NCI-H345 treated with DMSO at 0.1 percent for 48 hours (cell line): ENCODE results near the gene TFDP1.

Experiments used
- DNase-seq: peaks from one replicate; lab custom pipeline; 2025; ENCODE audit not compliant: unreplicated experiment; lab: John Stamatoyannopoulos, UW

Gene TFDP1

DNA sequence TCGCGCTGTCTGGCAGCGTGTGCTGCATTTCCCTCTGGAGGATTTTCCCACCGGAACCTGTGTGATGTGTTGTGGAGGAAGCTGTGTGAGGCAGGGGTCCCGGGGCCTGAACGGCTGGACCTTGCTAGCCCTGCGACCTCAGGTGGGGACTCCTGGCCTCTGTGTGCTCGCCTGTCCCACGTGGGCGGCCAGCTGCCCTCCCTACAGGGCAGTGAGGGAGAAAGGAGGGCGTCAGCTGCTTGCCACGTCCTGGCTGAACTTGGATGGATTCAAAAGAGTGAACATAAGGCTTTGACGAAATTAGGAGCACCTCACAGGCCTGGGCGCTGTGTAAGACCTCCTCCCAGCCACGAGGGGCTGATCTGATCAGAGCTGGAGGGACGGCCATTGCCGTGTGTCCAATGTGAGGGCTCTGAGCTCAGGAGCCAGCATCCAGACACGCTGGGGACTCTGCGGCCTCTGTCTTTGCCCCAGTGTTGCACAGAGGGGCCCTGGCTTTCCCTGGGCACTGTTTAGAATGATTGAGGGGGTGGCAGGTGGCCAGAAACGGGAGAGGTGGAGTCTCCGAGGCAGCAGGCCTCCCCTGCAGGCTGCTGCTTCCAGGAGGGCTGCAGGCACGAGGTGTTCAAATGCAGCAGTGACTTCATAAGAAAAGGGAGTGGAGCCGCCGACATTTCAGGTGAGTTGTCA is 13.0 kb downstream of the TFDP1 start:
- no peak for DNase-seq

DNA sequence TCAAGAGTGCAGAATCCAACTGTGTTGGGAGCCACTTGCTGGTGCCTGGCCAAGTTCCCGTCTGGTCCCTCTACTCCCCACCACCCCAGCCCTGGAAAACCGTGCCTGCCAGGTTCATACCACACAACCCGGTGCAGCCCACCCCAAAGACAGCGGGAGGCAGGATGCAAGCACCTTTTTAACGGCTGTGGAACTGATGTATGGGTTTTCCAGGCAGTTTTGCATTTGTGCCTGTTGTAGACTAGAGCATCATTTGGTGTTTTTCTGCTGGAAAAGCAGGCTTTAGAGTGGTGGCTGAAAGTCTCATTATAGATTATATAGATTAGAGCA is 13.5 kb downstream of the TFDP1 start:
- DNase-seq: no peak

DNA sequence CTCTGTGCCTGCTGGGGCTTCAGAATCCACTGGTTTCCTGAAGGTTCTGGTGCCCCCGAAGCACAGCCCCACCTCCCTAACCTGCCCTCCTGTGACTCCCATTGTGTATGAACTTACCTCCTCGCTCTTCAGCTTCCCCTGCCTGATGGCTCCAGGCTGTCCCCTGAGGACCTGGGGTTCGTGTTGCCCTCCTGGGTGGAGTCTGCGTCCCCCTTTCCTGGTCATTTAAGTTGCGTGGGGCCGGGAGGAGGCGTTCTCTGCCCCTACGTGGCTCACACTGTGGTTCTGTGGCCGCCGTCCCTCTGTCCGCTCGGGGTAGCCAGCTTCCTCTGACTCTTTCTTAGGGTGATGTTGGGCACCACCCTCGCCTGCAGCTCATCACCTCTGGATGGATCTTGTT is 13.9 kb downstream of the TFDP1 start:
- no peak for DNase-seq

DNA sequence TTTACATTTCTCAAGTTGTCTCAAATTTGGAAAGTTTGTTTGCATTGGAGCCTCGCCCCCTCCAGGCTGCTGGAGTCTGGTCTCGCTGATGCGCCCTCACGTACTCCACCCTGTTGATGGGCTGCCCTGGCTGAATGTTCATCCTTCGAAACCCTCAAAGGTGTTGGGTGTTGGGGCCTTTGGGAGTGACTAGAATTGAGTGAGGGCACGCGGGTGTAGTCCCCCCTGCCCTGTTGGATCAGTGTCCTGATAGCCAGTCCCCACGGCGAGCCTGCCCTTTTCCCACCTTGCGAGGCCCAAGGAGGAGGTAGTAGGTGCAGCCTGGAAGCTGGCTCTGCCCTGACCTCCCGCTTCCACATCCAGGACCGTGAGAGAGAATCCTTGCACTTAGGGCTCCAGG is 14.8 kb downstream of the TFDP1 start:
- no peak for DNase-seq

DNA sequence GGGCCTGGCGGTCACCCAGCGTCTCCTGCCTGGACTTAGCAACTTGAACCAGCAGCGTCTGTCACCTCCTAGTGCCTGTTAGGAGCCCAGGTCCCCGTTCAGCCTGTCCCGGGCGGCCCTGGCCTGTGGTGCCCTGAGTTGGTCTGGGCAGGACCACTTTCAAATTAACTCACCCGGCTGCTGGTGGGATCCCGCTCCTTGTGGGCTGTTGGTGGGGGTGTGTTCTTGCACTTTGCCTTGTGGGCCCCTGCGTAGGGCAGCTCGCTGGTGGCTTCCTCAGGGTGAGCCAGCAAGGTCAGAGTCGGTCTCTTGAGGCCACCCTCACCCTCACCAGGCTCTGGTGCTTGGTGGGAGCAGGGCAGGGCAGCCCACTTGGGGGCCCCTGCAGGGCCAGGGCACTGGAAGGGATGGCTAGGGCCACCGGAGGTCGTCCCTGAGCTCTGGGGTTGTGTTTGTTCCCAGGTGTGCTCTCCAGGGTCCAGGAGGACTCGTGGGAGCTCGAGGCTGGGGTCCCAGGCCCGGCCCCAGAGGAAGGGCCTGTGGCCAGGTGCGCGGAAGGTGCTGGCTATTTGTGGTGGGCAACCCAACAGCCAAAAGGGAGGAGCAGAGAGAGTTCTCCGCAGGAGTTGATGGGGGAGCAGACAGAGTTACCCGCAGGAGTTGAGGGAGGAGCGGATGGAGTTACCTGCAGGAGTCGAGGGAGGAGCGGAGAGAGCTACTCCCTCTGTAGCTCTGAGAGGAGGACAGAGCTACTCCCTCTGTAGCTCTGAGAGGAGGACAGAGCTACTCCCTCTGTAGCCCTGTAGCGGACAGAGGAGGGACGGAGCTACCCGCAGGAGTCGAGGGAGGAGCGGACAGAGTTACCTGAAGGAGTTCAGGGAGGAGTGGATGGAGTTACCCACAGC is 16.9 kb downstream of the TFDP1 start:
- no peak for DNase-seq

DNA sequence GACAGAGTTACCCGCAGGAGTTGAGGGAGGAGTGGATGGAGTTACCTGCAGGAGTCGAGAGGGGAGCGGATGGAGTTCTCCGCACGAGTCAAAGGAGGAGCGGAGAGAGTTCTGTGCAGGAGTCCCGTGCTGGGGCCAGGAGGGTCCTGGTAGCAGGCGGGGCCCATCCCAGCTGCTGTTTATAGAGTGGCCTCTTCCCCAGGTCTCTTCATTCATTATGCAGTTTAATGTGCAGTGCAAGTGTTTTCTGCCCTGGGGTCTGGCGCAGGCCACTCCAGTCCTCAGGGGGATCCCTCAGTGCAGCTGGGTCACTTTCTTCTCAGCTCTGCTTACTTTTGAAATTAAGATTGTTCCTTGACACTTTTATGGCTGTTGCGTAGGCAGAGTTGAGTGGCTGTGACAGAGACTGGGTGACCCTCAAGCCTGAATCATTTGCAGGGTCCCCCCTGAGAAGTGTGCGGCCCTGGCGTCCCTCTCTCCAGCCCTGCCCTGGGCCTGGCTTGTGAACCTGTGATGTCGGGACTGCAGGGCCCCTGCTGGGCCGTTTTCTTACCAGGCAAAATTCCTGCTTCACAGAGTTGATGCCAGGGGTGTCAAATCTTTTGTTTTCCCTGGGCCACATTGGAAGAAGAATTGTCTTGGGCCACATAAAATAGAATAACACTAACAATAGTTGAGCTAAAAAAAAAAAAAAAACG is 17.9 kb downstream of the TFDP1 start:
- no peak for DNase-seq

DNA sequence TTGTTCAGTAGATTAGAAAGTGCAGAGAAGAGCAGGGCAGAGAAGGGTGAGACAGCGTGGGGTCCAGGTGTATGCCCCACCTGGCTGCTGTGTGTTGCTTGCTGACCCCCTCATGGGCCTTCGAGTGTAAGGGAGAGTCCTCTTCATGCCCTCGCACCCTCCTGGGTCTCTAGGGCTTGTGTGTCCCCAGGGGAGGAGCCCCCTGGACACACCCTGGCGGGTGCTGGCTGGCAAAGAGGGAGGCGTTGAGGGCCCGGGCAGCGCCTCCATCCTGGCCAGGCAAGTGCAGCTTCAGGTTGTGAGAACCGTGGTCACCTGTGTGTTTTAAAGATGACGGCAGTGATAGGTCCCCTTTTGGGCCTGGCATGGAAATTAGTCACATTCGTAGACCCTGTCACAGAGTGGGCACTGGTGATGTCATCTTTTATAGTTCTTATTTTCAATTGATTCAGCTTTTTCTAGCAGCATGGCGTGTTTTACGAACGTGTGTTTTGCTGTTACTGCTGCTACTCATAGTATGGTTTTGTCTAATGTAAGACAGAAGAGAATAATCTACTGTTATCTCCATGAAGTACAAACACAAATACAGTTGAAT is 18.7 kb downstream of the TFDP1 start:
- DNase-seq: no peak

DNA sequence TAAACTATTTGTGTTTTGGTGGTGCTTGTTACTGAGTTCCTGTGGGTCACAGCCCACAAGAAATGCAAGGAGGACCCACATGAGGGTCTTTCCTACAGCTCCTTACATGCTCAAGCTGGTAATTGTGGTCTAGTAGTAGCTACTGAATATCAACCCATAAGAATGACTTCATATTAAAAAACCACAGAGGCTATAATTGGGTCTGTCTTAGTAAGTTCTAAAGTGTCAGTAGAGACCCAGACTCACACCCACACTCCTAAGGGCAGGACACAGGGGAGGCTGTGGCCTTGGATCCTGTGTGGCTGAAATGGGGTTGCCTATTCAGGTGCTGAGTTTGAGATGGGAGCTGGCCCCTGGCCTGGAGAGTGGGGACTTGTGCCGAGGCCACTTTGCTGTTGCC is 19.6 kb downstream of the TFDP1 start:
- no peak for DNase-seq

DNA sequence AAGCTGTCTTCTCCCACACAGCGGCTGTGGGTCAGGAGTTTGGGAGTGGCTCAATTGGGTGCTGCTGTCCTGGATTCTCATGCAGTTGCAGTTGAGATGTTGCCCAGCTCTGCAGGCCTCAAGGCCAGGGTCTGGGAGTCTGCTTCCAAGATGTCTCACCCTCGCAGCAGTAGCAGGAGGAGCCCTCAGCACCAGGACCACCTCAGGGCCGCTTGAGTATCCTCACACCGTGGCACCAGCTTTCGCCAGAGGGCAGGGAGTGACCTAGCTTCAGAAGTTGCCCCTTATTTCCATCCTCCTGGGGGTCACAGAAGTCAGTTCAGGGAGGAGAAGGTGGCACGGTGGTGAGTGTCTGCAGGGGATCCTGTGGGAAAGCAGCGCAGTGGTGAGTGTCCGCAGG is 20.9 kb downstream of the TFDP1 start:
- DNase-seq: no peak

DNA sequence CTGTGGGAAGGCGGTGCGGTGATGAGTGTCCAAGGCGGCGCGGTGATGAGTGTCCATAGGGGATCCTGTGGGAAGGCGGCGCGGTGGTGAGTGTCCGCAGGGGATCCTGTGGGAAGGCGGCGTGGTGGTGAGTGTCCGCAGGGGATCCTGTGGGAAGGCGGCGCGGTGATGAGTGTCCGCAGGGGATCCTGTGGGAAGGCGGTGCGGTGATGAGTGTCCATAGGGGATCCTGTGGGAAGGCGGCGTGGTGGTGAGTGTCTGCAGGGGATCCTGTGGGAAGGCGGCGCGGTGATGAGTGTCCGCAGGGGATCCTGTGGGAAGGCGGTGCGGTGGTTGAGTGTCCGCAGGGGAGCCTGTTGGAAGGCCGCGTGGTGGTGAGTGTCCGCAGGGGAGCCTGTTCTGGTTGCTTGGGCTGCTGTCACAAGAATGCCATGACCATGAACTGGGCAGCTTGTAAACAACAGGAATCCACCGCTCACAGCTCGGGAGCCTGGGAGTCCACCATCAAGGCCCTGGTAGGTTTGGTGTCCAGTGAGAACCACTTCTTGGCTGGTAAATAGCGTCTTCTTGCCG is 21.4 kb downstream of the TFDP1 start:
- DNase-seq: no peak

DNA sequence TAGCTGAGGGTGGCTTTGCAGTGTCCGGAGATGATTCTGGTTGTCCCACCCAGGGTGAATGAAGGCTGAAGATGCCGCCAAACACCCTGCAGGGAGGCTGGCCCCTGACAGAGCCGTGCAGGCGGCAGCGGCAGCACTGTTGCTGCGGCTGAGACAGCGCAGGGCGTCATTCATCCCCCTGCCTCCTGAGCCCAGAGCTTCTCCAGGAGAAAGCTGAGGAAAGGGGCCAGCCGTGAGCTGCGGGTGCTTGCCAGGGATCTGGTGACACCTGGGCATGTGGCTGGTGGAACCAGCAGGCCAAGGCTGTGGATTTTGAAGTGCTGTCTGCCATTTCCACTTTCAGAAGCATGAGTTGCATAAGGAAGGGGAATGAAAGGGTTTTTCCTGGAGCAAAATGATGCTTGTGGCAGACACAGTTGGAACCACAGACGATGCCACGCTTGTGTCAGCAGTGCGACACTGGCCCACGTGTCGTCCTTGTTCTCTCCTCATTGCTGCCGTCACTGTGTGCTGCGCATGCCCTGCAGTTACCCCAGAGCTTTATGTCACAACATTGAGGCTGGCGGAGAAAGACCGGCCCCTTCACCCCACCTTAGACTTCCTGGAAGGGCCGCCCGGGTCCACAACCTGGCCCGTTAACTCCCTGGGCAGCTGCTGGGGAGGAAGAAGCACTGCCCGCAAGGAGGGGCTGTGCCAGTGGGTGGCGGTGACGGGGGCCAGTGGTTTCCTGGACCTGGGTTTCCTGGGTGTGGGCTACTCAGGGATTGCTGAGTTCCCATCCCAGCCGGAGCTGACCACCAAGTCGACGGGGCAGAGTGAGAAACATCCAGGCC is 22.7 kb downstream of the TFDP1 start:
- no peak for DNase-seq

DNA sequence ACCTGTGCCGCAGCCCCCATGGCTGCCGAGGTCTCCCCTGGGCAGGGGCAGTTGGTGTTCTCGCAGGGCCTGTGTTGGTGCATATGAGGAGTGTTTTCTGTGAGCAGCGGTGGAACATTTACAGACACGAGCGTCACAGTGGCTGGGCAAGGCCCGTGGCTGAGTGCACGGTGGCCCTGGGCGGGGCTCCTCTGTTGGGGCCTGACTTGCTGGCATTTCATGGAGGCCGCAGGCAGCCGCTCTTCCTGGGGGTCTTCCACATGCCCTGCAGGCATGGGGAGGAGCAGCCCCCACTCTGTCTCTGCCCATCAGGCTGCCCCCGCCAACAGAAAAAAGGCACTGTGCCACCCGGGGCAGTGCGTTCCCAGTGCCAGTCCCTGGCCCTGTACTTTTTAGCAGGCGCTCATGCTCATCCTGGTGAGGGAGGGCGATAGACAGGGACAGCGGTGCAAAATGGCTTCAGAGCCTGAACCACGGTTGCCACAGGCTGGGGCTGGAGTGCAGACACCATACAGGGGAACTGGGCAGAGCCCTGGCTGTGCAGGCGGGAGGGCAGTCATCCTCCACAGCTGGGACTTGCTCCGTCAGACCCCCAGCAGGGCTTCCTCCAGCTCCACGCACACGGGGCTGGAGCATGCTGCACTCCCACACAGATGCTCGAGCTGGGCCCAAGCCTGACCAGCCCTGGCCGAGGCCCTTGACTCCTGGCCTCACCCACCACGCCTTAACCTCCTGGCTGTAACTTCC is 23.5 kb downstream of the TFDP1 start:
- DNase-seq: no peak

DNA sequence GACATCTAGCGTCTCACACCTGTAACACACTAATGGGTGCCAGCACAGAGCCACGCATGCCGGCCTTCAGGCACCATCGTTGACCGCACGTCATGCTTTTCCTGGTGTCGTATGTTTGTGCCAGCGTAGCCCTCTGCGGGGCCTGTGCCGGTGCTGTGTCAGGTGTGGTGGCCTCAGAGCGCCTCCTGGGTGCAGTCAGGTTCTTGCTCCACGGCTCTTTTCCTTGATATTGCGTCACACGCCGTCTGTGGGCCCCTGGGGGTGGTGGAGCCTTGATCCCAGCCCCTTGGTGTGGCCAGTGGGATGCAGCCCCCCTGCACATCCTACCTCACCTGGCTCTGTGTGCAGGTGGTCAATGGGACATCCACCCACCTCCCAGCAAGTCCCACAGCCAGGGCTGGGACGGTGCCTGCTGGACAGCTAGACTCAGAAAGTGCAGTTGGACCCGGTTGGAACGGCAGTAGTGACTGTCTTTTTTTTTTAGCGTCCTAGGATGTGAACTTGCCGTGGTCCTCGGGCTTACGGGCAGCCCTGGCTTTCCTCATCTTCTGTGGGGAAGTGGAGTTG is 24.5 kb downstream of the TFDP1 start:
- DNase-seq: no peak

DNA sequence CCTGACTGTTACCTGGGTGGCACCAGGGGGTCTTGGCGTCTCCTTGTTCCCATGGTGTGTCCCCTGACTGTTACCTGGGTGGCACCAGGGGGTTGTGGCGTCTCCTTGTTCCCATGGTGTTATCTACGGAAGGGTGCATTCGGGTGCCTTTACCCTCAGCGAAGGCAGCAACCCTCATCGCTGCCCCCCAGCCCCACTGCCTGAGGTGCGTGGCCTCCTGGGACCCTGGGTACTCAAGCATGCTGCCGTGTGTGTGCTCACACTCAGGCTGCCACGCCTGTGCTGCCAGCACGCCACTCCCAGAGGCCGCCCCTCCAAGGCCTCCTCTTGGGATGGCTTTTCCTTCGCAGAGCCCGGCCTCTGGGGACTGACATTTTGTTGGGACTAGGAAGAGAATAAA is 25.1 kb downstream of the TFDP1 start:
- no peak for DNase-seq

DNA sequence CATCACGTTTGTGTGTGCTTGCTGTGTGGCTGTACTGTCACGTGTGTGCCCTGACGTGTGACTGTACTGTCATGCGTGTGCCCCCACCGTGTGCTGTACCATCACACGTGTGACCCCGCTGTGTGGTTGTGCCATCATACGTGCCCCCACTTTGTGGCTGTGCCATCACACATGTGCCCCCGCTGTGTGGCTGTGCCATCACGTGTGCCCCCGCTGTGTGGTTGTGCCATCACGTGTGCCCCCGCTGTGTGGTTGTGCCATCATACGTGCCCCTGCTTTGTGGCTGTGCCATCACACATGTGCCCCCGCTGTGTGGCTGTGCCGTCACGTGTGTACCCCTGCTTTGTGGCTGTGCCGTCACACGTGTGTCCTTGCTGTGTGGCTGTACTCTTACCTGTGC is 25.7 kb downstream of the TFDP1 start:
- no peak for DNase-seq

DNA sequence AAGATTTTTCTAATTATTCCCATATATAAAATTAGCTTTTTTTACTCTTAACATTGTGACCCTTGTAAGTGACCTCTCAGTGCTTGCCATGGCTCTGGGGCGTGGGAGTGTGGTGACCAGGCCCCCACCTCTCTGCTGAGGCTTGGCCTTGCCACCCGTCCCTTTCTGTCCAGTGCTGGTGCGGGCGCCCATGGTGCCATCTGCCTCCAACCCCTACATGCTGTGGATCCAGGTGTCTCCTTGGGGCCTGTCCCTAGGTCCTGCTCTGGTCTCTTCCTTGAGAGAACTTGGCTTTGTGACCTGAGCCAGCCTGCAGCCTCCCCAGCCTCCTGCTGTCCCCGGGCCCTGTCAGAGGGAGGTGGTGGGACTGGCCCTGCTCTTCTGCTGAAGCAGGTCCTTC is 27.4 kb downstream of the TFDP1 start:
- DNase-seq: no peak

DNA sequence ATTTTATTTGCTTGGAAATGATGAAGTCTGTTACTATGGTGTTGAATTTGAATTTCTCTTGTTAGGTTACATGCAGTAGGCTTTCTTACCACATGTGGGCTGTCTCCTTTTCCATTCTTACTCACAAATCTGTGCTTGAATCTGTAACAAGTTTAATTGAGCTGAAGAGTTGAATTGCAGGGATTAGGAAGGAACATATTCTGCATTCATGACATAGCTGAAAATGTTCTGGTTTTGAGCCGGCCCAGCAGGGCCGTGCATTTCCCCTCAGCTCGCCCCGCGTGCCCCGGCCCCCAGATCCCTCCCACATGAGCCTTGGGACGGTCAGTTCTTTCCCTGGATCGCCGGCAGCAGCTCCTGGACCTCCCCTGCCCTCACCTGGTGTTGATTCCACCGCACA is 28.1 kb downstream of the TFDP1 start:
- no peak for DNase-seq

DNA sequence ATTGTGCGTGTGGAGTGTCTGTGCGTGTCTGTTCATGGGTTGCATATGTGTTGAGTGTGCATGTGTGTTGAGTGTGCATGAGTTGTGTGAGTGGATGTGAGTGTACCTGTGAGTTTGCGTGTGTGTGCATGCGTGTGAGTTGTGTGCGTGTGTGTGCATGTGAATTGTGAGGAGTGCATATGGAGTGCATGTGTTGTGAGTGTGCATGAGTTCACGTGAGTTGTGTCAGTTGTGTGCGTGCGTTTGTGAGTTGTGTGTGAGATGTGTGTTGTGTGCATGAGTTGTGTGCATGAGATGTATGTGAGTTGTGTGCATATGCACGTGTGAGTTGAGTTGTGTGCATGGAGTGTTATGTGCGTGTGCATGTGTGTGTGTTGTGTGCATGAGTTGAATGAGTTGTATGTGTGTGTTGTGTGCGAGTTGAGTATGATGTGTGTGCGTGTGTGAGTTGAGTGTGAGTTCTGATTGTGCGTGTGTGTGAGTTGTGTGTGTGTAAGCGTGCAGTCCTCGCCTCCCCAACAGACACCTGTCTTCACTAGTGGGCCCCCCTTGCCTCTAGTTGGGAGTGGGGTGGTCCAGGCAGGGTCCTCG is 29.3 kb downstream of the TFDP1 start:
- DNase-seq: no peak

DNA sequence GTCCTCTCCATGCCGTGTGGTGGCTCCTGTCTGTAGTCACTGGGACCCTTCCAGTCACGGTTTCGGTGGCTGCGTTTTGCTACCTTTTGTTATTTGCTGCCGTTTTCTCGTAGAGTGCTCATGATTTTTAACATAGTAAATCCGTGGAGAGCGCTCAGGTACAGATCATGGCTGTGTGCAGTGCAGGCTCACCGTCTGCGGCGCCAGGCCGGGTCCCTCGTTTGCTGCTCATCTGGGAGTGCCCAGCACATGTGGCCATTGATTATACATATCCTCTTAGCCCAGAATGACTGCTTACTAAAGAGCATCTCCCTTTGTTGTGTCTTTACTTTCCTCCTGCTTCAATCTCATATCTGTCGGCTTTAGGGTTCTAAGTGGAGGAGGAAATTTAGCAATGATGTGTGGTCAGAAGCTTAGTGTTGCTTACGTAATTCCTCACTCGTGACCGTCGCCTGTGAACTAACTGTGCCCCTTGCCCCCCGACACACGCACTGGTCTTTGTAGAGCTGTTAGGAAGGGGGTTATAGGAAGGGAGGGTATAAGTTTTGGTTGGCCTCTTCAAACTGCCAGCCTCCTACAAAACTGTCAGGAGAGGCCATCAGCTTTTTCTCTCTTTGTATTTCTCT is 31.8 kb downstream of the TFDP1 start:
- no peak for DNase-seq
